Stimulated activated CD4-positive, alpha-beta T cell treated with anti-CD3 and anti-CD28 coated beads, Interleukin-12 subunit alpha, Interleukin-12 subunit beta, amount 100 ng/mL, for 24 hours (primary cell): ENCODE data around the gene KASH5.
"Not testable (repeated sequence)": the region's sequence is repeated elsewhere in the genome, so short reads cannot be mapped to it uniquely, and the experiment has no call there.

Experiments
- DNase-seq, 2 experiments: peaks; one replicate each; pipeline ENCODE4 v3.0.0-alpha.2; 2020; ENCODE audit warnings: low read depth in 2 of 2

KASH5 gene

DNA sequence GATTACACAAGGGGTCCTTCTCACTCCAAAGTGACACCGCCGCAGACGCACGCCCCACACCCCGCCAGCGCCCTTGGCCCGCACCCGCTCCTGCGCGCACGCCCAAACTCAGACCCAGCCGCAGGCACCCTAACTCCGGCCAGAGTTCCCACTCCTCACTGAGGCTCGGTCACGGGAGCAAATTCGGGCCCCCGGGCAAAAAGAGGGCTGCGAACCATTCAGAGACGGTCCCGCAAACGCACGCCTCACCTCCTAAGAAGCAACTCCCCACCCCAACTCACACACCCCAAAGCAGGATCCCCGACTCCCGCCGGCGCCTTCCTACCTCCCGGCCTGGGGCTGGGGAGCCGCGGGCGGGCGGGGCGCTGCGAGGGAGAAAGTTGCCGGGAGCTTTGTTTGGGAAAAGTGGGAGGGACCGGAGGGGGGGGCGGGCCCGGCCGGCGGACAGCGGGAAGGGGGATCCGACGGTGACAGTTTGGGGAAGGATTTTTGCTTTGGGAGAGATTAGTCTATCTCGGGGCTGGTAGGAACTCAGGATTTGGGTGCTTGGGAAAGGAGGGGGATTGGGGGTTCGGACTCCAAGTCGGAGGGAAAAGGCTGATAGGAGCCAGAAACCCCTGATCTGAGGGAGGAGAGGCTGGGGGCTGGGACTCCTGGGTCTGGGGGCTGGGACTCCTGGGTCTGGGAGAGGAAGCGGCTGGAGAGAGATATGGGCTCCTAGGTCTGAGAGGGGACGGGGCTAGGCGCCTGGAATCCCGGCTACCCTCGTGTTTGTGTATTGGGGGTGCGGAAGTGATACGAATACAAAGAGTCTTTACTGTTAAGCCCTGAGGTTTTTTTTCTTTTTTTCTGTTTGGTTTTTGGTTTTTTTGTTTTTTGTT, 25.8 kb upstream of the KASH5 start, which contains the start of gene TEAD2:
TSS of gene TEAD2 (minus strand) at position 369 of the 881 bp plus-strand sequence. CDS start 2,341 bp downstream, outside the sequence.
- DNase-seq, result no peak

- DNase-seq, result no peak
Measured at GRCh38 chr19:49362929-49363267, 25.2 kb upstream of the KASH5 start.

DNA sequence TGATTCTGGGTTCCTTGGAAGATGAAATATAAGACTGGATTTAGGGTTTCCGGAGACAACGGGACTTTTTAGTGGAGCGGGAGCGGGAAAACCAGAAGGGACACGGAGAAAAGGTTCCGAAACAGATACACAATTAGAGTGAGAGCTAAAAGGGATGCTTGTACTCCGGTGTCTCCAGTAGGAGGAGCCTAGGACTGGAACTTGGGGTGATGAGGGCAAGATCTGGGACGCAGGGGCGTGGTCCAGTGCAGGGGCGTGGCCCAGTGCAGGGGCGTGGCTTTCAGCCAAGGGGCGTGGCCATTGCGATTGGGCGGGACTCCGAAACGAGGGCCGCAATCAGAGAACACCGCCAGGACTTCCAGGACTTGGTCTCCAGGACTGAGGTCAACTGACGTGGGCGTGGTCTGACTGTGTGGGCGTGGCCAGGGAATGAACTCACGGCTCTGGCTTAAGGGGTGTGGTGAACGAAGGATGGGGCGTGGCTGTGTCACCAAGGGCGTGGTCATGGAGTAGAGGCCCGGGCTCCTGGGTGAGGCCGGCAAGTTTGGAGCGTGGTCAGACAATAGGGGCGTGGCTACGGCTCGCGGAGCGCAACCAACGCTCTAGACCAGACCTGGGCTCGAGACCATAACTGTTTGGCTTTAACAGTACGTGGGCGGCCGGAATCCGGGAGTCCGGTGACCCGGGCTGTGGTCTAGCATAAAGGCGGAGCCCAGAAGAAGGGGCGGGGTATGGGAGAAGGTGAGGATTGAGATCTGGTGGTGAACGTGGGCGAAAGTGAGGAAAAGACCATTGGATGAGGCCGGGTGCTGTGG, 24.6 kb upstream of the KASH5 start, which contains the start of gene DKKL1:
TSS of gene DKKL1 (plus strand) at position 610 of the 815 bp plus-strand sequence. CDS start at position 732, 122 bp downstream.
- peak; percentile 45 to 84 for DNase-seq

GRCh38 chr19:49364083-49364737, 23.8 kb upstream of the KASH5 start:
- DNase-seq, result no peak

GRCh38 chr19:49366110-49366509, 21.9 kb upstream of the KASH5 start:
- DNase-seq, result no peak

DNA sequence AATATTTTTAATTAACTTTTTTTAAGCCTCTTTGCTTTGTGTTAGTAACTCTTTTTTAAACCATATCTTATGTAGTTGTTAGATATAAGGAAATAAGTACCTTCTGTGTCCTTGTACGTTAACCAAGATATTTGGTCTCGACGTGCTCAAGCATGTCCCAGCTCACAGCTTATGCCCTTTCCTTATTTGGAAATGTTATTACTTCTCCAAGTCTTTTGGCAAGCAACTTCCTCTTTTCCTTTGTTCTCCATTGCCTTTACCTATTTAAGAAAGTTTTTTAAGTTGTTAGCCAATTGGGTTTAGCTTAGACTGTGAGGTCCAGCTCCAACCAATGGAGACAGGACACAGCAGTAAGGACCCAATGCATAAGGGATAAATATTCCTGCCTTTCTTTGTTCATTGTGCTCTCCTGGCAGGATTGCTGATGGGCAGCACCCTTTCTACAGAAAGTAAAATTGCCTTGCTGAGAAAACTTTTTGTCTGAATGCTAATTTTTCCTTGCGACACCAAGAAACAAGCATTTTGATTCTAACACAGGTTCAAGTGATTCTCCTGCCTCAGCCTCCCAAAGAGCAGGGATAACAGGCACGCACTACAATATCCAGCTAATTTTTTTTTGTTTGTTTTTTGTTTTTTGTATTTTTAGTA, 19.2 kb upstream of the KASH5 start:
- no peak for DNase-seq

DNA sequence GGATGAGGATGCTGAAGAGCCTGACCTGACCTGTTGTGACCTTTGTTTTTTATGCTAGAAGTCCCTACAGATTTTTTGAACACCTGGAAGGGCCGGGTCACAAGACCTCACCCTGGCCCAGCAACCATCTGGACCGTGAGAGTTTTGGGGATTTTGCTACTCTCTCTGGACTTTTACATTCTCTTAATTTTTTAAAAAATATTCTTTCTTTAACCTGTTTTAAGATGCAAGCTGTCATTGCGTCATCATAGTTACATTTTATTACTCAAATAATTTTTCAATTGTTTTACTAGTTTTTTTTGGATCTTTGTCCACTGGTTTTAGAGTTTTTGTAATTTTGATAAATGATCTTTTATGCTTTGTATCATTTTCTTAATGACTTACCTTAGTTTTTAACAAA, 16.9 kb upstream of the KASH5 start:
- no peak for DNase-seq

DNA sequence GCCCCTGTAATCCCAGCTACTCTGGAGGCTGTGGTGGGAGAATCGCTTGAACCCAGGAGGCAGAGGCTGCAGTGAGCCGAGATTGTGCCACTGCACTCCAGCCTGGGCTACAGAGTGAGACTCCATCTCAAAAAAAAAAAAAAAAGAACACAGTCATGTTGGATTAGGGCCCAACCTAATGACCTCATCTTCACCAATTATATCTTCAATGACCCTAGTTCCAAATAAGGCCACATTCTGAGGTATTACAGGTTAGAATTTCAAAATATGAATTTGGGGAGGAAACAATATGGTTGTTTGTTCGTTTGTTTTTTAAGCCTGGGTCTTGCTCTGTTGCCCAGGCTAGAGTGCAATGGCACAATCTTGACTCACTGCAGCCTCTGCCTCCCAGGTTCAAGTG, 14.9 kb upstream of the KASH5 start:
- DNase-seq, result not testable (repeated sequence)

GRCh38 chr19:49374665-49375434, 13.2 kb upstream of the KASH5 start:
- DNase-seq, result no peak

DNA sequence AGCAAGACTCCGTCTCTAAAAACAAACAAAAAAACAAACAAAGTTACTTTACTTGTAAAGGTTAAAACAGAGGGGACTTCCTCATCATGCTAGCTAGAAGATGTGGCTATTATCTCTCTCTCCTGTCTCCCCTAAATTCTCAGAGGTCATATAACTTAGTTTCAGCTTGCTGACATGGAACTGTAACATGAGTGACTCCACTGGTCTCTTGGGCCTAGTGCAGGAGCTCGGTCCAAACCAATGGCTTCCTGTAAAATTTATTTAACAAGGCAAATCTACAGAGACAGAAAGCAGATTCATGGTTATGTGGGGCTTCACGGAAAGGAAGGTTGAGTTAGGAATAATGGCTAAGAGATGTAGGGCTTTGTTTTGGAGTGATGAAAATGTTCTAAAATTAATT, 9.5 kb upstream of the KASH5 start:
- DNase-seq, result no peak

DNA sequence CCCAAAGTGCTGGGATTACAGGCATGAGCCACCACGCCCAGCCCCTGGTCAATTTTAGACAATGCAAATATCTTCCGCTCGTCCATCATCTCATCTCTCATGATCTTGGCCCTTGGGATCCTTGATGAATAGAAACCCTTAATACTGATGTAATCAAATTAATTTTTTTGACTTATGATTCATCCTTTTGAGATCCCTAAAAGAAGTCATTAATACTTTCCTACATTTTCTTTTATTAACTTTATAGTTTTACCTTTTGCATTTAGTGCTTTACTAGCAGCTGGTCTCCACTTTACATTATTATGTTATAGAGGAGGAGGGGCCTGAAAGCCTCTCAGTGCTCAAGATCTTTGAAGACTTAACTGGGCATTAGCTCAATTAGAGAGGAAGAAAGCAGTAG, 7.7 kb upstream of the KASH5 start:
- DNase-seq, result no peak

DNA sequence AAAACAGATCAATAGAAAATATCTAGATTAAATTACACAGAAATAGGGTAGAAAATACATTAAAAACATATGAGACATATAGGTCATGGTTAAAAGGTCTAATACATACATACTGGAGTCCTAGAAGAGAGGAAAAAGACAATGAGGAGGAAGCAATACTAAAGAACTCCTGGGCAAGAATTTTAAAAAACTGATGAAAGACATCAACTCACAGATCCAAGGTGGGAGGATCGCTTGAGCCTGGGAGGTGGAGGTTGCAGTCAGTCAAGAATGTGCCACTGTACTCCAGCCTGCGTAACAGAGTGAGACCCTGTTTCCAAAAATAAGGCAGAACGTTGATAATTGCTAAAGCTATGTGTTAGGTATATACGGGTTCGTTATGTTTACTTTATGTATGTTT, 5.4 kb upstream of the KASH5 start:
- DNase-seq, result no peak

- DNase-seq, result no peak
Measured at GRCh38 chr19:49383599-49383998, 4.5 kb upstream of the KASH5 start.

GRCh38 chr19:49389406-49389805, 1.4 kb downstream of the KASH5 start:
- no peak for DNase-seq

GRCh38 chr19:49390131-49390928, 2.3 kb downstream of the KASH5 start:
- no peak for DNase-seq

GRCh38 chr19:49390929-49391359, 2.9 kb downstream of the KASH5 start:
- DNase-seq, result no peak

GRCh38 chr19:49391581-49392399, 3.7 kb downstream of the KASH5 start:
- DNase-seq, result peak; percentile 60 to 72

- DNase-seq, result no peak
Measured at GRCh38 chr19:49393881-49394280, 5.8 kb downstream of the KASH5 start.
